Measurements from ENCODE around the gene GSTA2.
"Not testable (repeated sequence)": the region's sequence is repeated elsewhere in the genome, so short reads cannot be mapped to it uniquely, and the experiment has no call there.

The GSTA2 gene

GRCh38 chr6:52763322-52763916 lies at the start of gene GSTA2:
TSS of gene GSTA2 (minus strand) at chr6:52763475. CDS start at chr6:52757947, 5,528 bp downstream.
- not testable (repeated sequence) for DNase-seq (ENCODE audit: low read depth)

- DNase-seq (ENCODE audit: low read depth), result not testable (repeated sequence)
Measured at GRCh38 chr6:52809777-52810176, 46.5 kb upstream of the GSTA2 start.

- no peak for DNase-seq (ENCODE audit: low read depth)
Measured at GRCh38 chr6:52808660-52809059, 45.4 kb upstream of the GSTA2 start.

GRCh38 chr6:52803668-52804255 lies 40.5 kb upstream of the GSTA2 start, which contains the start of gene GSTA1:
TSS of gene GSTA1 (minus strand) at chr6:52803816. CDS start at chr6:52799267, 4,549 bp downstream.
- not testable (repeated sequence) for DNase-seq (ENCODE audit: low read depth)

- DNase-seq (ENCODE audit: low read depth), result no peak
Measured at GRCh38 chr6:52802806-52803205, 39.5 kb upstream of the GSTA2 start.

GRCh38 chr6:52801188-52801841 lies 38.0 kb upstream of the GSTA2 start:
- no peak for DNase-seq (ENCODE audit: low read depth)

- DNase-seq (ENCODE audit: low read depth), result not testable (repeated sequence)
Measured at GRCh38 chr6:52799272-52799671, 36.0 kb upstream of the GSTA2 start.

- DNase-seq (ENCODE audit: low read depth), result not testable (repeated sequence)
Measured at GRCh38 chr6:52794366-52794765, 31.1 kb upstream of the GSTA2 start.

GRCh38 chr6:52790861-52791260 lies 27.6 kb upstream of the GSTA2 start:
- DNase-seq (ENCODE audit: low read depth), result no peak

GRCh38 chr6:52789658-52790057 lies 26.4 kb upstream of the GSTA2 start:
- not testable (repeated sequence) for DNase-seq (ENCODE audit: low read depth)

GRCh38 chr6:52788478-52788877 lies 25.2 kb upstream of the GSTA2 start:
- no peak for DNase-seq (ENCODE audit: low read depth)

GRCh38 chr6:52787917-52788316 lies 24.6 kb upstream of the GSTA2 start:
- no peak for DNase-seq (ENCODE audit: low read depth)

GRCh38 chr6:52786249-52786956 lies 23.1 kb upstream of the GSTA2 start:
- DNase-seq (ENCODE audit: low read depth), result no peak

- DNase-seq (ENCODE audit: low read depth), result not testable (repeated sequence)
Measured at GRCh38 chr6:52782696-52783274, 19.5 kb upstream of the GSTA2 start.

GRCh38 chr6:52782209-52782608 lies 18.9 kb upstream of the GSTA2 start:
- DNase-seq (ENCODE audit: low read depth), result not testable (repeated sequence)

GRCh38 chr6:52779237-52779636 lies 16.0 kb upstream of the GSTA2 start:
- no peak for DNase-seq (ENCODE audit: low read depth)

- DNase-seq (ENCODE audit: low read depth), result not testable (repeated sequence)
Measured at GRCh38 chr6:52776711-52777351, 13.6 kb upstream of the GSTA2 start.

- not testable (repeated sequence) for DNase-seq (ENCODE audit: low read depth)
Measured at GRCh38 chr6:52769399-52769798, 6.1 kb upstream of the GSTA2 start.

- not testable (repeated sequence) for DNase-seq (ENCODE audit: low read depth)
Measured at GRCh38 chr6:52767658-52768057, 4.4 kb upstream of the GSTA2 start.

GRCh38 chr6:52761673-52762491 lies 1.4 kb downstream of the GSTA2 start:
- DNase-seq (ENCODE audit: low read depth), result not testable (repeated sequence)
